RPMI8226 (cell line): ENCODE measurements around the gene CD40.
A peak's percentile ranks its signal among the peaks of the same experiment; 100 is the strongest.

ENCODE experiments used
- DNase-seq: peaks from one replicate; pipeline ENCODE4 v3.0.0-alpha.2; 2015

Gene CD40

GRCh38 chr20:46175127-46175494 is 57.0 kb downstream of the CD40 start:
- DNase-seq: no peak

- DNase-seq: peak; percentile 37
Measured at GRCh38 chr20:46176739-46177378, 58.7 kb downstream of the CD40 start.

GRCh38 chr20:46177768-46178167 is 59.7 kb downstream of the CD40 start:
- DNase-seq: no peak

GRCh38 chr20:46178891-46179290 is 60.8 kb downstream of the CD40 start:
- no peak for DNase-seq
